Liver (tissue), 9 donors: ENCODE data around the gene LEKR1. TPM values are rescaled to one million over a fixed set of nuclear protein-coding genes. Genes with fewer than 3 reads are reported as not detected.

Source experiments
- DNase-seq: peaks from one replicate; pipeline ENCODE4 v3.0.0-alpha.2; 2017; ENCODE audit warnings: low spot score
- H3K27ac ChIP-seq, 2 donors: one replicate each; pipeline ENCODE4 v1.7.0; 2013; ENCODE audit warnings: inconsistent platforms in 2 of 2, low read length in 2 of 2, control low read depth in 1 of 2, low read depth in 1 of 2, mild to moderate bottlenecking in 1 of 2
- H3K27me3 ChIP-seq, 4 donors: one replicate each; pipeline versions ENCODE4 v1.6.1 to v1.7.0; 2013; ENCODE audit warnings: low read length in 3 of 4, inconsistent platforms in 1 of 4, mild to moderate bottlenecking in 1 of 4, moderate library complexity in 1 of 4; ENCODE audit not compliant: control insufficient read depth in 4 of 4, insufficient read depth in 4 of 4
- H3K36me3 ChIP-seq, 4 donors: one replicate each; pipeline versions ENCODE4 v1.6.1 to v1.7.0; 2013; ENCODE audit warnings: low read length in 3 of 4, mild to moderate bottlenecking in 3 of 4, low read depth in 1 of 4, moderate library complexity in 1 of 4; ENCODE audit not compliant: control insufficient read depth in 4 of 4, insufficient read depth in 3 of 4
- H3K4me1 ChIP-seq, 4 donors: one replicate each; pipeline versions ENCODE4 v1.6.1 to v1.7.0; 2013; ENCODE audit warnings: low read length in 3 of 4, mild to moderate bottlenecking in 3 of 4, moderate library complexity in 1 of 4; ENCODE audit not compliant: control insufficient read depth in 4 of 4, insufficient read depth in 4 of 4
- H3K4me3 ChIP-seq, 3 donors: one replicate each; pipeline versions ENCODE4 v1.6.1 to v1.7.0; 2013; ENCODE audit warnings: low read length in 3 of 3, control low read depth in 1 of 3, low read depth in 1 of 3, mild to moderate bottlenecking in 1 of 3
- H3K9ac ChIP-seq, 2 donors: one replicate each; pipeline ENCODE4 v1.7.0; 2013; ENCODE audit warnings: low read length in 2 of 2, mild to moderate bottlenecking in 2 of 2, moderate library complexity in 2 of 2, control low read depth in 1 of 2, low read depth in 1 of 2
- H3K9me3 ChIP-seq, 4 donors: one replicate each; pipeline versions ENCODE4 v1.6.1 to v1.7.0; 2013; ENCODE audit warnings: low read length in 3 of 4; ENCODE audit not compliant: control insufficient read depth in 4 of 4
- EGR1 ChIP-seq, 2 donors: IDR thresholded peaks; 2 replicates each; pipeline ENCODE4 v1.6.1; 2016 to 2018; ENCODE audit warnings: antibody characterized with exemption in 2 of 2, low read depth in 2 of 2
- GABPA ChIP-seq, 2 donors: IDR thresholded peaks in 1 of 2; conservative IDR thresholded peaks in 1 of 2; 2 replicates each; pipeline ENCODE4 v1.6.1; 2016; ENCODE audit warnings: antibody characterized with exemption in 2 of 2, mild to moderate bottlenecking in 1 of 2, moderate library complexity in 1 of 2
- JUND ChIP-seq, 2 donors: IDR thresholded peaks; 2 replicates each; pipeline ENCODE4 v1.6.1; 2016; ENCODE audit warnings: antibody characterized with exemption in 2 of 2
- NR2F2 ChIP-seq: IDR thresholded peaks from 2 replicates; pipeline ENCODE4 v1.6.1; 2016; ENCODE audit warnings: antibody characterized with exemption
- RAD21 ChIP-seq, 2 donors: IDR thresholded peaks; 2 replicates each; pipeline ENCODE4 v1.6.1; 2016; ENCODE audit warnings: antibody characterized with exemption in 2 of 2, mild to moderate bottlenecking in 2 of 2
- RXRA ChIP-seq, 2 donors: IDR thresholded peaks; 2 replicates each; pipeline ENCODE4 v1.6.1; 2017 to 2018; ENCODE audit warnings: antibody characterized with exemption in 2 of 2, mild to moderate bottlenecking in 1 of 2
- SP1 ChIP-seq: IDR thresholded peaks from 2 replicates; pipeline ENCODE4 v1.6.1; 2018; ENCODE audit warnings: antibody characterized with exemption, mild to moderate bottlenecking
- TAF1 ChIP-seq: conservative IDR thresholded peaks from 2 replicates; pipeline ENCODE4 v1.6.1; 2016; ENCODE audit warnings: antibody characterized with exemption, mild to moderate bottlenecking
- WGBS: extraction: QIAGEN DNeasy Blood & Tissue Kit; methylation state at CpG from one replicate; pipeline ENCODE4 v1.1.7; 2013; 5-methylcytosine and 5-hydroxymethylcytosine counted together
- polyA plus RNA-seq, 2 donors: library from polyadenylated mRNA; stranded (reverse) in 1 of 2; unstranded in 1 of 2; fragments of 200-250 nt in 1 of 2; fragments of >200 nt in 1 of 2; fragmentation: Nextera tagmentation in 1 of 2; extraction: Ambion mirVana in 1 of 2; gene quantifications; one replicate each; pipeline versions ENCODE4 v1.2.1 to v1.2.3, GENCODE V29; 2013 to 2015
- total RNA-seq, 2 donors: library from RNA; depleted of rRNA; stranded (reverse); fragments of >200 nt; gene quantifications; one replicate each; pipeline ENCODE4 v1.2.3, GENCODE V29; 2014
- TF ChIP-seq, protein P1 (sequence below): IDR thresholded peaks from 2 replicates; pipeline ENCODE4 v1.6.1; 2016; ENCODE audit warnings: antibody characterized with exemption, mild to moderate bottlenecking
- TF ChIP-seq, protein P2 (sequence below): IDR thresholded peaks from 2 replicates; pipeline ENCODE4 v1.6.1; 2016; ENCODE audit warnings: antibody characterized with exemption
- TF ChIP-seq, protein P3 (sequence below): IDR thresholded peaks from 2 replicates; pipeline ENCODE4 v1.6.1; 2016; ENCODE audit warnings: antibody characterized with exemption
- TF ChIP-seq, protein P4 (sequence below): IDR thresholded peaks from 2 replicates; pipeline ENCODE4 v1.6.1; 2016; ENCODE audit warnings: antibody characterized with exemption
- TF ChIP-seq, protein P5 (sequence below): fragments of 150-350 bp; IDR thresholded peaks from 2 replicates; pipeline ENCODE4 v1.5.1; 2017; ENCODE audit warnings: improper control_type of control experiment, low read depth, low read length; ENCODE audit not compliant: missing input control
- donor health status: healthy.
- donor health status: healthy.
- donor health status: healthy.
- donor health status: healthy.
- donor health status: healthy.

The LEKR1 gene
- total and polyA plus RNA-seq, 4 donors, result 0.19 to 0.72 (median 0.44) TPM

DNA sequence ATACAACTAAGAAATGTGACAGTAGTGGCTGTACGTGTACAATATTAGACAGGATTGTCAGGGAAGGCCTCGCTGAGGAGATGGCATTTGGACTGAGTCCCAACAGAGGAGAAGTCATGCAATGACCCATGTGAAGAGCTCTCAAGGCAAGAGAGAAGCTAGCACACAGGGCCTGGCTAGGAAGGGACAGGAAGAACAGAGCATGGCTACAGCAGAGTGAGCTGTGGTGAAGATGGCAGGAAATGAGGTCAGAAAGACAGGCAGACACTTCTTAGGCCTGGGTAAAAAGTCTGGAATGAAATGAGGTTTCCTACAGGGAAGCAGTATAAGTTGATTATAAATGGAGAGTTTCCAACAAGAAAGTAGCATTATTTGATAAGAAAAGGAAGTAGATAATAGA, 33.2 kb upstream of the LEKR1 start:
- Histone ChIP-seq H3K4me3 (no peak overlapping the region), H3K27me3 (no peaks in the 10 kb centered on the region), H3K4me1 (peaks cover 0 to 6% (median 2%) of the 10 kb centered on the region in 4 donors), H3K9me3 (no peaks in the 10 kb centered on the region), H3K27ac (no peak overlapping the region), H3K36me3 (no peaks in the 10 kb centered on the region), H3K9ac (no peak overlapping the region)
- DNase-seq, result no peak
- 76% methylated on average over 2 of the region's 2 CpGs for WGBS
- TF ChIP-seq RAD21 (IDR thresholded peaks at IDR 0.05) (no peak), EGR1 (IDR thresholded peaks at IDR 0.05; ENCODE audit: low read depth in 2 of 2) (no peak), TAF1 (no peak), RXRA (IDR thresholded peaks at IDR 0.05) (no peak), JUND (IDR thresholded peaks at IDR 0.05) (no peak), NR2F2 (no peak)
- TF ChIP-seq, protein P1, sequence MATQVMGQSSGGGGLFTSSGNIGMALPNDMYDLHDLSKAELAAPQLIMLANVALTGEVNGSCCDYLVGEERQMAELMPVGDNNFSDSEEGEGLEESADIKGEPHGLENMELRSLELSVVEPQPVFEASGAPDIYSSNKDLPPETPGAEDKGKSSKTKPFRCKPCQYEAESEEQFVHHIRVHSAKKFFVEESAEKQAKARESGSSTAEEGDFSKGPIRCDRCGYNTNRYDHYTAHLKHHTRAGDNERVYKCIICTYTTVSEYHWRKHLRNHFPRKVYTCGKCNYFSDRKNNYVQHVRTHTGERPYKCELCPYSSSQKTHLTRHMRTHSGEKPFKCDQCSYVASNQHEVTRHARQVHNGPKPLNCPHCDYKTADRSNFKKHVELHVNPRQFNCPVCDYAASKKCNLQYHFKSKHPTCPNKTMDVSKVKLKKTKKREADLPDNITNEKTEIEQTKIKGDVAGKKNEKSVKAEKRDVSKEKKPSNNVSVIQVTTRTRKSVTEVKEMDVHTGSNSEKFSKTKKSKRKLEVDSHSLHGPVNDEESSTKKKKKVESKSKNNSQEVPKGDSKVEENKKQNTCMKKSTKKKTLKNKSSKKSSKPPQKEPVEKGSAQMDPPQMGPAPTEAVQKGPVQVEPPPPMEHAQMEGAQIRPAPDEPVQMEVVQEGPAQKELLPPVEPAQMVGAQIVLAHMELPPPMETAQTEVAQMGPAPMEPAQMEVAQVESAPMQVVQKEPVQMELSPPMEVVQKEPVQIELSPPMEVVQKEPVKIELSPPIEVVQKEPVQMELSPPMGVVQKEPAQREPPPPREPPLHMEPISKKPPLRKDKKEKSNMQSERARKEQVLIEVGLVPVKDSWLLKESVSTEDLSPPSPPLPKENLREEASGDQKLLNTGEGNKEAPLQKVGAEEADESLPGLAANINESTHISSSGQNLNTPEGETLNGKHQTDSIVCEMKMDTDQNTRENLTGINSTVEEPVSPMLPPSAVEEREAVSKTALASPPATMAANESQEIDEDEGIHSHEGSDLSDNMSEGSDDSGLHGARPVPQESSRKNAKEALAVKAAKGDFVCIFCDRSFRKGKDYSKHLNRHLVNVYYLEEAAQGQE, result no peak
- TF ChIP-seq, protein P2, sequence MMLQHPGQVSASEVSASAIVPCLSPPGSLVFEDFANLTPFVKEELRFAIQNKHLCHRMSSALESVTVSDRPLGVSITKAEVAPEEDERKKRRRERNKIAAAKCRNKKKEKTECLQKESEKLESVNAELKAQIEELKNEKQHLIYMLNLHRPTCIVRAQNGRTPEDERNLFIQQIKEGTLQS, result no peak
- TF ChIP-seq, protein P3, sequence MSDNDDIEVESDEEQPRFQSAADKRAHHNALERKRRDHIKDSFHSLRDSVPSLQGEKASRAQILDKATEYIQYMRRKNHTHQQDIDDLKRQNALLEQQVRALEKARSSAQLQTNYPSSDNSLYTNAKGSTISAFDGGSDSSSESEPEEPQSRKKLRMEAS, result no peak
- TF ChIP-seq, protein P4, sequence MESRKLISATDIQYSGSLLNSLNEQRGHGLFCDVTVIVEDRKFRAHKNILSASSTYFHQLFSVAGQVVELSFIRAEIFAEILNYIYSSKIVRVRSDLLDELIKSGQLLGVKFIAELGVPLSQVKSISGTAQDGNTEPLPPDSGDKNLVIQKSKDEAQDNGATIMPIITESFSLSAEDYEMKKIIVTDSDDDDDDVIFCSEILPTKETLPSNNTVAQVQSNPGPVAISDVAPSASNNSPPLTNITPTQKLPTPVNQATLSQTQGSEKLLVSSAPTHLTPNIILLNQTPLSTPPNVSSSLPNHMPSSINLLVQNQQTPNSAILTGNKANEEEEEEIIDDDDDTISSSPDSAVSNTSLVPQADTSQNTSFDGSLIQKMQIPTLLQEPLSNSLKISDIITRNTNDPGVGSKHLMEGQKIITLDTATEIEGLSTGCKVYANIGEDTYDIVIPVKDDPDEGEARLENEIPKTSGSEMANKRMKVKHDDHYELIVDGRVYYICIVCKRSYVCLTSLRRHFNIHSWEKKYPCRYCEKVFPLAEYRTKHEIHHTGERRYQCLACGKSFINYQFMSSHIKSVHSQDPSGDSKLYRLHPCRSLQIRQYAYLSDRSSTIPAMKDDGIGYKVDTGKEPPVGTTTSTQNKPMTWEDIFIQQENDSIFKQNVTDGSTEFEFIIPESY, result no peak
- TF ChIP-seq, protein P5, sequence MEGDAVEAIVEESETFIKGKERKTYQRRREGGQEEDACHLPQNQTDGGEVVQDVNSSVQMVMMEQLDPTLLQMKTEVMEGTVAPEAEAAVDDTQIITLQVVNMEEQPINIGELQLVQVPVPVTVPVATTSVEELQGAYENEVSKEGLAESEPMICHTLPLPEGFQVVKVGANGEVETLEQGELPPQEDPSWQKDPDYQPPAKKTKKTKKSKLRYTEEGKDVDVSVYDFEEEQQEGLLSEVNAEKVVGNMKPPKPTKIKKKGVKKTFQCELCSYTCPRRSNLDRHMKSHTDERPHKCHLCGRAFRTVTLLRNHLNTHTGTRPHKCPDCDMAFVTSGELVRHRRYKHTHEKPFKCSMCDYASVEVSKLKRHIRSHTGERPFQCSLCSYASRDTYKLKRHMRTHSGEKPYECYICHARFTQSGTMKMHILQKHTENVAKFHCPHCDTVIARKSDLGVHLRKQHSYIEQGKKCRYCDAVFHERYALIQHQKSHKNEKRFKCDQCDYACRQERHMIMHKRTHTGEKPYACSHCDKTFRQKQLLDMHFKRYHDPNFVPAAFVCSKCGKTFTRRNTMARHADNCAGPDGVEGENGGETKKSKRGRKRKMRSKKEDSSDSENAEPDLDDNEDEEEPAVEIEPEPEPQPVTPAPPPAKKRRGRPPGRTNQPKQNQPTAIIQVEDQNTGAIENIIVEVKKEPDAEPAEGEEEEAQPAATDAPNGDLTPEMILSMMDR, result no peak

DNA sequence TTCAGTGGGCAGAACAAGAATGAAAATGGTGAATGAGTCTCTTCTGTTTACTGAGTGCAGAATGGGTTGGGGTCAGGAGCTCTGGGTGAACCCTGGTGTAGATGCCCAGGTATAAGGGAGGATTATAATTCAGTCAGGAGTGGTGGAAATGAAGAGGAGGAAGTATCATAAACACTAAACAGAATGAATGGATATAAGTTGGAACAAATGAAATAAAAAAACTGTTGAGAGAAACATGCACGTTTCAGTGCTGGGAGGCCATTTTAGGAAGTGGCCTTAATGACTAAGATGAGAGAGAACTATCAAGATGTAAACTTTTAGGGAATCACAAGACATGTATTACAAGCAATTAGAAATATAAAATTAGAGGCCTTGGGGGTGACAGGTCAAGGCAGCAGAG, 32.8 kb upstream of the LEKR1 start:
- peaks cover 0 to 6% (median 2%) of the 10 kb centered on the region in 4 donors for H3K4me1 ChIP-seq
- no peak overlapping the region for H3K9ac ChIP-seq
- TF ChIP-seq, protein P2, result no peak
- TF ChIP-seq RXRA (IDR thresholded peaks at IDR 0.05) (no peak), GABPA (IDR thresholded peaks at IDR 0.05 in 1 of 2, conservative IDR thresholded peaks at IDR 0.05 in 1 of 2) (no peak), EGR1 (IDR thresholded peaks at IDR 0.05; ENCODE audit: low read depth in 2 of 2) (no peak), NR2F2 (no peak), SP1 (no peak)
- TF ChIP-seq, protein P1, result no peak
- TF ChIP-seq, protein P3, result no peak
- TF ChIP-seq, protein P5, result no peak
- H3K9me3 ChIP-seq, result no peaks in the 10 kb centered on the region
- no peak overlapping the region for H3K27ac ChIP-seq
- DNase-seq, result no peak
- no peaks in the 10 kb centered on the region for H3K27me3 ChIP-seq
- WGBS, result 82% methylated on average over 1 of the region's 1 CpG
- H3K36me3 ChIP-seq, result no peaks in the 10 kb centered on the region
- no peak overlapping the region for H3K4me3 ChIP-seq
